Tibial nerve (tissue), 4 donors: ENCODE measurements around the gene ADGRE1. TPM values are rescaled to one million over a fixed set of nuclear protein-coding genes. Genes with fewer than 3 reads are reported as not detected.

Experiments
- DNase-seq, 2 donors: peaks; one replicate each; pipeline ENCODE4 v3.0.0-alpha.2; 2019; ENCODE audit warnings: low spot score in 2 of 2
- H3K27ac ChIP-seq, 4 donors: fragments of 200-600 bp; sonication (generic) in 3 of 4; one replicate each; pipeline ENCODE4 v1.5.1; 2017 to 2019; ENCODE audit warnings: mild to moderate bottlenecking in 1 of 4
- H3K27me3 ChIP-seq, 2 donors: fragments of 200-600 bp; sonication (generic) in 1 of 2; one replicate each; pipeline versions ENCODE4 v1.5.1 to v1.6.0; 2017 to 2019
- H3K36me3 ChIP-seq, 3 donors: fragments of 200-600 bp; sonication (generic); one replicate each; pipeline ENCODE4 v1.5.1; 2018 to 2019
- H3K4me1 ChIP-seq, 4 donors: fragments of 200-600 bp; sonication (generic) in 3 of 4; one replicate each; pipeline ENCODE4 v1.5.1; 2017 to 2019
- H3K4me3 ChIP-seq, 4 donors: fragments of 200-600 bp; sonication (generic) in 3 of 4; one replicate each; pipeline ENCODE4 v1.5.1; 2017 to 2019; ENCODE audit warnings: mild to moderate bottlenecking in 1 of 4, moderate library complexity in 1 of 4
- H3K9me3 ChIP-seq, 4 donors: fragments of 200-600 bp; sonication (generic) in 3 of 4; one replicate each; pipeline ENCODE4 v1.5.1; 2017 to 2019
- CTCF ChIP-seq, 5 experiments: fragments of 200-600 bp in 3 of 5; fragments of 450-650 bp in 2 of 5; sonication (generic) in 3 of 5; IDR thresholded peaks; one replicate each; pipeline ENCODE4 v1.5.1; 2016 to 2019; ENCODE audit warnings: antibody characterized with exemption in 5 of 5, mild to moderate bottlenecking in 3 of 5, moderate library complexity in 2 of 5
- EP300 ChIP-seq, 2 donors: sonication (generic); formaldehyde crosslinking; IDR thresholded peaks; one replicate each; pipeline ENCODE4 v1.6.1; 2017; ENCODE audit warnings: antibody characterized with exemption in 2 of 2, mild to moderate bottlenecking in 1 of 2
- POLR2A ChIP-seq, 2 donors: fragments of 450-650 bp; IDR thresholded peaks; one replicate each; pipeline ENCODE4 v1.6.1; 2017; ENCODE audit warnings: antibody characterized with exemption in 2 of 2, mild to moderate bottlenecking in 2 of 2, moderate library complexity in 2 of 2
- WGBS, 2 donors: methylation state at CpG; one replicate each; pipeline ENCODE4 v1.1.5; 2018; 5-methylcytosine and 5-hydroxymethylcytosine counted together
- small RNA-seq: library from RNA; depleted of rRNA; stranded (forward); fragments of <200 nt; gene quantifications from one replicate; pipeline ENCODE3, GENCODE V24; 2016
- total RNA-seq, 4 donors: library from RNA; depleted of rRNA; stranded (reverse); fragments of >200 nt; gene quantifications; one replicate each; pipeline ENCODE4 v1.1.0, GENCODE V29; 2016

Gene ADGRE1
- total RNA-seq, 4 donors from 2014 or later: 0.20 to 1.7 (median 0.21) TPM; not detected in 1

GRCh38 chr19:6987850-6988249 is 100.5 kb downstream of the ADGRE1 start:
- Histone ChIP-seq H3K27ac (no peak overlapping the region), H3K4me3 (no peak overlapping the region), H3K36me3 (no peaks in the 10 kb centered on the region), H3K4me1 (no peaks in the 10 kb centered on the region), H3K27me3 (no peaks in the 10 kb centered on the region), H3K9me3 (peaks cover 0 to 39% (median 3%) of the 10 kb centered on the region in 4 donors)
- DNase-seq: no peak
- TF ChIP-seq POLR2A (IDR thresholded peaks at IDR 0.05) (no peak), EP300 (IDR thresholded peaks at IDR 0.05) (no peak), CTCF (IDR thresholded peaks at IDR 0.05) (no peak)
- WGBS, 2 donors: 47 to 56% methylated on average over 4 of the region's 4 CpGs

GRCh38 chr19:6988257-6988656 is 100.9 kb downstream of the ADGRE1 start:
- H3K4me1 ChIP-seq: no peaks in the 10 kb centered on the region
- no peak for TF ChIP-seq CTCF (IDR thresholded peaks at IDR 0.05)
- no peak for TF ChIP-seq POLR2A (IDR thresholded peaks at IDR 0.05)
- no peak for TF ChIP-seq EP300 (IDR thresholded peaks at IDR 0.05)

More at GRCh38 chr19:6988257-6988656, 100.9 kb downstream of the ADGRE1 start:
- peaks cover 0 to 35% (median 3%) of the 10 kb centered on the region in 4 donors for H3K9me3 ChIP-seq
- 46 to 58% methylated on average over 3 of the region's 3 CpGs for WGBS, 2 donors
- H3K4me3 ChIP-seq: no peak overlapping the region
- H3K36me3 ChIP-seq: no peaks in the 10 kb centered on the region
- no peak for DNase-seq
- H3K27ac ChIP-seq: no peak overlapping the region
- H3K27me3 ChIP-seq: no peaks in the 10 kb centered on the region

Small RNA genes lying within 50 kb of the gene (small RNA-seq; reads per million reads assigned to genes)
- not detected for gene RF00017

Other genes with a start within 250 kb of the ADGRE1 start
- gene TNFSF14, start 217.4 kb upstream of the ADGRE1 start, total RNA-seq: 1 to 10 TPM; 1.3 to 8.4 (median 5.2) TPM
- gene C3, start 166.9 kb upstream of the ADGRE1 start, total RNA-seq: 1,000 to 10,000 TPM in 1 of 4 donors, 100 to 1,000 TPM in 3; 256 to 1,128 (median 733) TPM
- gene GPR108, start 150.0 kb upstream of the ADGRE1 start, total RNA-seq: 10 to 100 TPM; 53.4 to 79.2 (median 65.9) TPM
- 100 to 1,000 TPM in 3 of 4 donors, 10 to 100 TPM in 1; 96.1 to 148 (median 110) TPM for gene TRIP10, start 147.9 kb upstream of the ADGRE1 start, total RNA-seq
- 1 to 10 TPM in 1 of 4 donors, under 1 TPM in 2, not detected in 1; 0.39 to 4.2 (median 0.44) TPM for gene SH2D3A, start 120.1 kb upstream of the ADGRE1 start, total RNA-seq
- 10 to 100 TPM in 1 of 4 donors, 1 to 10 TPM in 3; 4.0 to 16.2 (median 5.8) TPM for gene VAV1, start 114.9 kb upstream of the ADGRE1 start, total RNA-seq
- gene MBD3L2B, start 133.9 kb downstream of the ADGRE1 start, total RNA-seq: not detected
- not detected for gene MBD3L5, start 143.0 kb downstream of the ADGRE1 start, total RNA-seq
- gene MBD3L4, start 152.6 kb downstream of the ADGRE1 start, total RNA-seq: not detected
- not detected for gene MBD3L2, start 161.7 kb downstream of the ADGRE1 start, total RNA-seq
- gene MBD3L3, start 171.1 kb downstream of the ADGRE1 start, total RNA-seq: not detected
- gene ZNF557, start 182.1 kb downstream of the ADGRE1 start, total RNA-seq: 10 to 100 TPM in 1 of 4 donors, 1 to 10 TPM in 3; 7.3 to 14.6 (median 9.8) TPM